NCI-H748 (cell line): ENCODE measurements around the gene ETV6.
A peak's percentile ranks its signal among the peaks of the same experiment; 100 is the strongest.

Source experiments
- DNase-seq: peaks from one replicate; lab custom pipeline; 2025; ENCODE audit not compliant: unreplicated experiment; lab: John Stamatoyannopoulos, UW

Gene ETV6

DNA sequence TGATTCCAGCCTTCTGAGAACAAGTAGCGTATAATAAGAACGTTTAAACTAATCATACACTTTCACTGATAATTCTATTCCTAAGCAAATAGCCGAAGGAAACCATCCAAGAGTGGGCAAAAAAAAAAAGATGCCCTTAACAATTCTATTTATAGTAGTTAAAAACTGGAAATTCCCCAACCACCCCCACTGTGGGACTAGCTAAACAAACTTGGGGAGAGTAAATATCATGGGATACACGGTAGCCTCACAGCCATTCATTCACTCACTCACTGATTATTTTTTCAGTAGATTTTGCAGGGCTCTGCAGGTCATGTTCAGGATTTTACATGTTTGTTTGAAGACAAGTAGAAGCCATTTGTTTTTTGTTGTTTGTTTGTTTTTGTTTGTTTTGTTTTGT lies 197.0 kb downstream of the ETV6 start:
- no peak for DNase-seq

DNA sequence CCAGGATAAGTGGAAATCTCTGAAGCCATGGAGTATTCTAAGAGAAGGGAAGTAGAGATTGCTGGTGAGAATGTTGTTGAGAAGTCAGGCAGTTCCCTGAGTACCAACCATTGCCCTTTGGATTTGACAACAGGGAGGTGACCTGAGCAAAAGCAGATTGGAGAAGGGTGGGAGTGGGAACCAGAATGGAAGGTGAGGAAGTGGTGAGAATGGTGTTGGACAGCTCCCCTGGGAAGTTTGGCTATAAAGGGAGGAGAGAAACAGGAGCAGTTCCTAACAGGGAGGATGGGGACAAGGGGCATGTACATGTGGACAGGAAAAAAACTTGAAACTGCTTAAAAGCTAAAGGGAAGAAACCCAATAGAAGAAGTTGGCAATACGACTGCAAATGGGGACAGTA lies 198.1 kb downstream of the ETV6 start:
- DNase-seq, result no peak

DNA sequence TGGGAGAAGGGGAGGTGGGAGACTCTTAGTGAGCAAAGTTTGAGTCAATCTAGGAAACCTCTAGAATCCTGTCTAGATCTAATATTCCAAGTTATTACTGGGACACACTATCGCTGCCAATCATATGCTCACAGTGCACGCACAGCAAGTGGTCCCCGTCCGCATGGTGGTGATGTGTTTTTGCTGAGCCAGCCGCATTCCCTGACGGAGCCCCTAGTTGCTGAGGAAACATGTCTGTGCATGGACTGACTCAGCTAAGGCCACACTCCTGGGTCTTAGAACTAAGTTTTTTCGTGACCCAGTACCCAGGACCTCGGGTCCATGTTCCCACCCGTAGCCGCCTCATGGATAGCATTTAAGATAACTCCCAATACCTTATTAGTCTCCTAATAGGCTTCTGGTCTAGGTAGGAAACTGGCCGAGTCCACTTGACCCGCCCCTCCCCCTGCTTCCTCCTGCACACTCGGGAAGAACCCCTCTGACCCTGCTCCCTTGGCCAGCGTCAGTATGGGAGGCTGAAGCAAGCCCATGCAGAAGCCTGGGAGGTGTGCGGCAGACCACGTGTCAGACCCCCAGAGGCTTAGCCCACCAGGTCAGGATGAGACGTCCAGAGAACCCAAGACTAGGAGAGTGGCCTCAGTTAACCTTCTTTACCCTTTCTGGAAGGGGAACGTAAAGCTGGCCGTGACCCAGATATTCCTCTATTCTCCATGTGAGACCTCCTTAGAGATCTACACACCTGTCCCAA lies 200.5 kb downstream of the ETV6 start:
- DNase-seq, result no peak

DNA sequence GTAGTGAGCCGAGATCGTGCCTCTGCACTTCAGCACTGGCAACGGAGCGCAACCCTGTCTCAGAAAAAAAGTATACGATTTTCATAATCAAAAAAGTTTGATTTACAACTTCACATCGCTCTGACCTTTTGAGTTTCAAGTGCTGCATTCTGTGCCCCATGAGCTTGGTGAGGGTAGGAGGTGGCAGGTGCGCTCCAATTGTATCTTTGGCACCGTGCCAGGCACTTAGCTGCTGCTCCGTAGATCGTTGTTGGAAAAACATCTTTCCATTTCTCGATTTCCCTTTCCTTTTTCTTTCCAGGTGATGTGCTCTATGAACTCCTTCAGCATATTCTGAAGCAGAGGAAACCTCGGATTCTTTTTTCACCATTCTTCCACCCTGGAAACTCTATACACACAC lies 203.7 kb downstream of the ETV6 start:
- peak; percentile 74 for DNase-seq

DNA sequence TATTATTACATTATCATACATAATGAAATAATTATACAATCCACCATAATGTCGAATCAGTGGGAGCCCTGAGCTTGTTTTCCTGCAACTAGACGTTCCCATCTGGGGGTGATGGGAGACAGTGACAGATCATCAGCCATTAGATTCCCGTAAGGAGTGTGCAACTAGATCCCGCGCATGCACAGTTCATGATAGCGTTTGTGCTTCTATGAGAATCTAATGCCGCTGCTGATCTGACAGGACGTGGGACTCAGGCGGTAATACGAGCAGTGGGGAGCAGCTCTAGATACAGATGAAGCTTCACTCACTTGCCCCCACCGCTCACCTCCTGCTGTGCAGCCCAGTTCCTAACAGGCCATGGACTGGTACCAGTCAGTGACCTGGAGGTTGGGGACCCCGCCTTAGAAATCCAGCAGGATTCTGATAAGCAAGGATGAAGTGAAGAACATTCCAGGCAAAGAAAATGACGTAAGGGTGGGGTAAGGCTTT lies 204.6 kb downstream of the ETV6 start:
- peak; percentile 15 for DNase-seq

DNA sequence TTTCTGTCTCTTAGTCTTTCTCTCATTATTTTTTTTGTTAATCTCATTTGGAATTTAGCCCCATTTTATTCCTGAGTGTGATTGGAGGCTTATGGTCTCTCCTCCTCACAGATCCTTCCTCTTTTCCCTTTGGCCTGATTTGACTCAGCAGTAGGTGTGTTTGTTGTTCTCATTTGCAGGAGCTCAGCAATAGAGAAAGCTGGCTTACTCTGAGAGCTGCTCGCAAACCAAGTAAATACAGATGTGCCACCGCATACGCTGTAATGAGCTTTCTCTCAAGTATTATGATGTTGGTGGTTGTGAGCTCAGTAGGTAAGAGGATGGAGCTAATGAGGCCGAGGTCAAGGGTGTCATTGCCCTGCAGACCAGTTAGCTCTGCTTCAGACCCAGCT lies 206.5 kb downstream of the ETV6 start:
- DNase-seq, result peak; percentile 84

DNA sequence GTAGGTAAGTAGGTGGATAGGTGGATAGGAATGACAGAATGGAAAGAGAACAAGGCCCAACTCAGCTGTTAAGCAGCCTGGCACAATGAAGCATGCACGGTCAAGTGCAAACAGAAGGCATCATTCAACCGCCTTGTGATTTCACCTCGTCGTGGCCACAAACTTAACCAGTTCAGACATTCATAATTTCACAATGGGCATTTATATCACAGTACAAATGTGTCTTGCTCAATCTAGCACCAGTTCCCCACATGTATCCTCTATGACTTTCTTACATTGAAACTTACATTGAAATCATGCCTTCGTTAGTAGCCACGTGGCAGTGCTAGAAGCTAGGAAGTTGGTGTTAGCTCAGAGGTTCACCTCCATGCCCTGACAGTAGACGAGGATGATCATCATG lies 207.5 kb downstream of the ETV6 start:
- DNase-seq, result no peak

DNA sequence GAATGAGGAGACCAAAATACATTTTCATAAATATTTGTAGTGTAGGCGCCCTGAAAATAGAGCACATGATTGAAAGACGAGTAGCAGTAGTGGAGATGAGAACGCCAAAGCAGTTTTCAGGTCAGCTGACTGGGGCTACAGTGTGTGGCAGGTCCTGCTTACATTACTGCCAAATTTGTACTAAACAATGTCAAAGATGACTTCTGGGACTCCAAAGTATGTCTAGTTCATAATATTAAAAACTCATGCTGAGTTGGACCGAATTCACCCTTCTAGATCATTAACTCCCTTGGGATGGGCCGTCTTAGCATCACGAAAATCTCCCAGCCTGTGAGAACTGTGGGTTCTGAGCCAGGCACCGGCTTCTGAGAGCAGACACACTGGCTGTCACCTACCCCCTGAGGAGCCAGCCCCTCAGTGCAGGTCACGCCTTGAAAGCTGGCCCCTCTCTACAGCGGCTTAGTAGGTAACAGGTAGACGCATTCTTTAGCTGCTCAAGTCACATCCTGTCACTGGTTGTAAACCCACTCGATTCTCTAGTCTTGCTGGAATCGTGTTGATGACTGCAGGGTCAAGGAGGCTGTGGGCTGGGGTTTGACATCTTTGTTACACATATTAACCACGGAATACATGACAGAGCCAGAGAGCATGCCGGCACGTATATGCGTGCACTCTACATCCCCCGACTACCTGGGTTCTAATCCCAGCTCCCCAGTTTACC lies 210.4 kb downstream of the ETV6 start:
- no peak for DNase-seq

DNA sequence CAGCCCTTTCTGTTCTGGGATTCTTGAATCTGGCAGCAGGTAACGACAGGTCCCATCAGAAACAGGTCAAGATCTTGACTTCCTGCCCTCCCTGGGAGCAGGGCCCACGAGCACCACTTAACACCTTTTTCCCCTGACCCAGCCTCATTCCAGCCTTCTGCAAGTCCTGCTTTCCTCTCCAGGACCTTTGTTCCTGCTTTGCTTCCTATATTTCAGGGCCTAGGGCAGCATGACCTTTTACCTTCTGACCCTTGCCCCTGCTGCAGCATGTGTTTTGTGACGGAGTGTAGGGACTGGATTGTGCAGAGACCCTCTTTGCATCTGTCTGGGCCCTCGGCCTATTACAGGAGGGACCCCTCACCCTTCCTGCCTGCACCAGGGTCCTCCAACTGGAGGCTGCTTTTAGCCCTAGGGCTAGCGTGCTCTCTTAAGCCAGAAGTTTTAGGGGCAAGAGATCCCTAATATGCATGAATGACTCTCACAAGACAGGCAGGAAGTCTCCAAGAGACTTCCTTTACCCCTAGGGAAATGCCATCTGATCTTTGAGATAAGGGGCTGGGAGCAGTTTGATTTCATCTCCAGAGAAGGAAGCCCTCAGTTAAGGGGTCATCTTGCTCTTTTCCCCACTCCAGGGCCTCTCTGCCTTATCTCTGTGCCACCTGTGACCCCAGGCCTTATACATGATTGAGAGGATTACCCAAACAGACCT lies 211.8 kb downstream of the ETV6 start:
- DNase-seq, result no peak

DNA sequence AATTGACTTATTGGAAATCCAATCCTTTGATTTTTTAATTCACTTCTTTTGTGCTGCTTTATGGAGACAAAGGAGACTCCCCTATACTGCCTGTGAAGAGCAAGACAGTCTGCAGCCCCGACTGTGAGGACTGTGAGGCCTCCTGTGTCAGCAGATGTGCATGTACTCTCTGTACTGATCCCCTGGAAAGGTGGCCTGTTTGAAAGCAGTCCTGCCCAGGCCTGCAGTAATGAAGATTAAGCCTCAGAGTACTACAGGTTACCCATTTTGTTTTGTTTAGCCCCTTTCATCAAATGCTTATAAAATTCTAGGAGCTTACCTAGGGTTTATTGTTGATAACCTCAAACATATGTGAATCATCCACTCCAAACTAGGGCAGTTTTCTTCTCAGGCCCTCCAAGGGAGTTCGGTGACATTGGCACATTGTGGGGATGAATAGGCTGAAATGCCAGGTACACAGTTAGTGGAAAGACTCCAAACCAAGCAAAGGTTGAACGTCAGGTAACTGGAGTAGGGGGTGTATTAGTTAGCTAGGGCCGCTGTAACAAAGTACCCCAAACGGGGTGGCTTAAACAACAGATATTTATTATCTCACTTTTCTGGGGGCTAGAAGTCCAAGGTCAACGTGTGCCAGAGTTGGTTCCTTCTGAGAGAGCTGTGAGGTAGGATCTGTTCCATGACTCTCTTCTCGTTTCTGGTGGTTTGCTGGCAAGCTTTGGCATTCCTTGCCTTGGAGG lies 212.6 kb downstream of the ETV6 start:
- DNase-seq, result no peak

DNA sequence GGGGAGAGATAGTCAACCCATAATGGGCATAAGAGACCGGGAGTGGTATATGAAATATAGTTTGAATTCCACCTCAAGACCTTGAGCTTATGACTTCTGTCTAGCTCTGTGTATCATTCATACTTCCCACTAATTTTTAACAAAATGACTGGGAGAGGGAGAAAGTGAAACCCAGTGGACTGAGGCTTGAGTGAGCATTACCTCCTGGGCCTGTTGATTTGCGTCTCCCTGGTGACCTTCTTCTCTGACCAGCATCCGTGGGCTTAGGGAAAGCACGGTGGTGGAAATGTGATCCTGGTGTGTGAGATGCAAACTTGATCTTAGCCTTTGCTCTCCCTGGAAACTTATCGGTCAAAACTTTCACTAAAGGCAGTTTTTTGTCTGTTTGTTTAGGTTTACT lies 213.3 kb downstream of the ETV6 start:
- DNase-seq, result no peak

DNA sequence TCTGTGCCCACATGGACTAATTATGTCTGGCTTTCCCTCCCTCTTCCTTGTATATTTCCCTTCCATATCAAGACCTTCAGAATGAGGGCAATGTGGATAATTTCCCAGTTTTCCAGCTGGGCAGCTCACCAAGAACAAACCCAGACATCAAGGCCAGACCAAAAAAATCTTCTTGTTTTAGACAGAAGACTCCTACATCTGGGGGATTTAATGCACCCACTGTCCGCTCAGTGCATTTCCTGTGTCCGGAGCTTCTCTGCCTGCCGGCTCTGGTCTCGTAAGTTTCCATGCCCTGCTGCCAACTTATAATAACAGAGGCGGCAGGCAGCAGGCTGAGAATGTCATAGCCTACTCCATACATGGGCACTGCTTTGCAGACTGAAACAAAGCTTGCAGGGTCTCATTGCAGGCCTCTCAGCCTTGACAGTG lies 214.0 kb downstream of the ETV6 start:
- DNase-seq, result no peak

DNA sequence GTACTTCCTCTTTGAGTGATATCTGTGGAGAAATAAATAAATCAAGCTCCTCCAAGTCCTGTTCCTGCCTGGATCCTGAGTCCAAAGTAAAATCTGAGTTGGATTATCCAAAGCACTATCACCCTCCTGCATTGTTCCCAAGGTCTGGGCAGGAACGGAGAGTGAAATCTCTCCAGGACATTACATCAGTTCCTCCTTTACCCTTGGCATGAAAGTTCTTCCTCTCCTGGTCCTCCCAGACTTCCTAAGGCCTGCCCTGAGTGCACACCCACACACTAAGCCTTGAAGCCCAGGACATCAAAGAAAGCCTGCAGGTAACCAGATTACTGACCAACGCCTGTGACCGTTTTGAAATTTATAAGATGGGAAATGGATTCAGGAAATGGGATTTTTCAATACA lies 214.5 kb downstream of the ETV6 start:
- no peak for DNase-seq

DNA sequence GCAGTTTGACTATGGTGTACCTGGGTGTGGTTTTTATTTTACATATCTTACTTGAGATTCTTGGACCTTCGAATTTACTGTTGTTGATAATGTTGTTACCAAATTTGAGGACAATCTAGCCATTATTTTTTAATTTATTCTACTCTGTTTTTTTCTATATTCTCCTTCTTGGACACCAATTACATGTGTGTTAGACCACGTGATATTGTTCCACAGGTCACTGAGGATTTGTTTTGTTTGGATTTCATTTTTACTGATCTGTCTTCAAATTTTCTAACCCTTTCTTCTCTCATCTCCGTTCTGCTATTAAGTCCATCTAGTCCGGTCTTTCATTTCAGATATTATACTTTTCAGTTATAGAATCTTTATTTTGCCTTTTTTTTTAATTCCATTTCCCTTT lies 216.3 kb downstream of the ETV6 start:
- no peak for DNase-seq

DNA sequence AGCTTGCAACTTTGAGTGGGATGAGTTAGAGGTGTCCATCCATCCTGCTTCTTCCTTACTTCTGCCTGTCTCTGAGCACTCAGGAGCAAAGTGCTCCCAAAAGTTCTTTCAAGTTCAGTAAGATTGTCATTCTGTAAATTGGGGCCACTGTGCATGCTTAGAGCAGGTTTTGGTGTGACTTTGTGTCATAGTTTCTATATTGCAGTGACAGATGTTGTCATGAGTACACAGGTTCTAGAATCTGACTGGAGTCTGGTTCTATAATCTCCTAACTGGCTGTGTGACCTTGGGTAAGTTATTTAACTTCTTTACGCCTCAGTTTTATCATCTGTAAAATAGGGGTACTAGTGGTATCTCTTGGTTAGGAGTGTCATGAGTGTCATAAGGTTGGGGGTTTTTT lies 218.6 kb downstream of the ETV6 start:
- no peak for DNase-seq

DNA sequence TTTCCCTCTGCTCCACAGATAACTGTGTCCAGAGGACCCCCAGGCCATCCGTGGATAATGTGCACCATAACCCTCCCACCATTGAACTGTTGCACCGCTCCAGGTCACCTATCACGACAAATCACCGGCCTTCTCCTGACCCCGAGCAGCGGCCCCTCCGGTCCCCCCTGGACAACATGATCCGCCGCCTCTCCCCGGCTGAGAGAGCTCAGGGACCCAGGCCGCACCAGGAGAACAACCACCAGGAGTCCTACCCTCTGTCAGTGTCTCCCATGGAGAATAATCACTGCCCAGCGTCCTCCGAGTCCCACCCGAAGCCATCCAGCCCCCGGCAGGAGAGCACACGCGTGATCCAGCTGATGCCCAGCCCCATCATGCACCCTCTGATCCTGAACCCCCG lies 219.9 kb downstream of the ETV6 start:
- DNase-seq, result no peak

DNA sequence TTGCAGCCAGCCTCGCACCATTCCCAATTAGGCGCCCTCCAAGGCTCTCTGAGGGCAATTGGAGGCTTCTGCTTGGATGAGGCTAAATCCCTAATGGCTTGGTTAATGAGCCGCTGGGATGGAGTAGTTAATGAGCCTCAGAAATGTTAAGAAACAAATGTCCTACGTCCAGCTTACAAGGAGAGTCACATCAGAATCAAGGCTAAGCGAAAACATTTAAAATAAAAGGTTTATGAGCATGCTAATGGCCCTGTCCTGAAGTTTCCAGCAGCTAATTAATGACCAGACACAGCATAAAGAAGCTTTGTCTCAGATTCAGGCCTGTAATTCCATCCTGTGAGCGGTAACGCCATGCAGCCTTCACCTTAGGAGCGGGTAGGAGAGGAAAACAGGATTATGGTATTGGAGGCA lies 220.6 kb downstream of the ETV6 start:
- DNase-seq, result peak; percentile 25

DNA sequence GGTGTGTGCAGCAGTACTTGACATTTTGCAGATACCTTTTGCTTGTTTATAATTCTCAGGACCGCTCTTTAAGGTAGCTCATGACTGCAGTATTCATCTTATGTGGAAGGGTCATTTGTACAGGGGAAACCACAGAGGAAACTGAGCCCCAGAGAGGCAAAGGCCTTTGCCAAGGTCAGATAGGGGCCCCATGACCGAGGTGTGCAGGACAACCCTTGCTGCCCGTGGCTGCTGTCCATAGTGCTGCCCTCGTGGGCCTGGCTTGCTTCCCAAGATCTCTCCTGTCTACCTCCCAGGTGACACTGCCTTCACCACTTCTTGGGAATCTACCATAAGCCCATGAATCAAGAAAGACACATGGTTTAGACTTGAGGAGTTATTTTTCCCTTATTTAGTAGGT lies 222.6 kb downstream of the ETV6 start:
- no peak for DNase-seq

DNA sequence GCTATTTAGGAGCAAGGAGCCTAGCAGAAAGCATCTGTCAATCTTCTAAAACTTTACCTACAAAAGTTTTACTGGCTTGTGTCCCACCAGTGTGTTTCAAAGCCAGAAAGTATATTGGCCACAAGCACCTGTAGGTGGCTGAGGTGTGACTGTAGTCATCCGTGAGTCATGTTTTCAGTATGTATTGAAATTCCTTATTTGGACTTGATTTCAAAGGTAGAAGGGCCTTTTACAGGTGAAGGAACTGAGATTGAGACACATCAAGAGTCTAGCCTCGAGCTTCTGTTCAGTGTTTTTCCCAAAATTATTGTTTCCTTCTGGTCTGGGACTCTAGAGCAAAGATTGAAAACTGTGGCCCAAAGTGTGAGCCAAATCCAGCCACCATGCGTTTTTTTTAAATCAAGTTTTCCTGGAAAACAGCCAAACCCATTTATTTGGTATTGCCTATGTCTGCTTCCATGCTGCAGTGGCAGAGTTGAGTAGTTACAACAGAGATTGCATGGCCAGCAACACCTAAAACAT lies 226.0 kb downstream of the ETV6 start:
- DNase-seq, result no peak

DNA sequence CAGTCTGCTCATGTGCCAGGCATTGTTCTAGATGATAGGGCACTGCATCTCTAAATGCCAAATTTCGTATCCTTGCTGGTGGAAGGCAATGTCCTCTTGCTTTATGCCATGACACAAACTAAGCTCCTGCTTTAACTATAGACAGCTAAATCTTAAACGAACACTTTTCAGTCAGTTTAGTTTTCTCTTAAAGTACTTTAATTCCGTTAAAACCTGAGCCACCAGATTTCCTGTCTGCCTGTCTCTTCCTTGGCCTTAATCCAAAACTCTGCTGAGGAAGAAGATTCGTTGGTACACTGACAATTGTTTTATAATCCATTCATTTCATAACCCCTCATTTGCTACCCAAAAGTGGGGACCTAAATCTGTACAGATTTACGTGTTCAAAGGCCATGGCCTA lies 226.8 kb downstream of the ETV6 start:
- no peak for DNase-seq
